K562 (cell line): ENCODE data around the gene BTBD2. TPM values are rescaled to one million over a fixed set of nuclear protein-coding genes. Genes with fewer than 3 reads are reported as not detected.

Source experiments
- ATAC-seq: fragments of 200-7000 bp; cut with Tn5 transposase; 3 replicates; pipeline ENCODE4 v1.9.1; 2020; ENCODE audit warnings: moderate library complexity
- BruUV-seq: library from RNA; stranded (reverse); fragments of 400-500 nt; replicated peaks from 2 replicates; lab custom pipeline; 2021; lab: Mats Ljungman, UMichigan
- CTCF ChIA-PET: fragments of 300-600 bp; formaldehyde crosslinking; extraction: SDS; loops from one replicate; lab custom pipeline; 2021; ENCODE audit warnings: low intra/inter-chr PET ratio; lab: Yijun Ruan, JAX
- POLR2A ChIA-PET: fragments of 300-600, 350-650 bp; sonication (Branson Sonifier 250); formaldehyde crosslinking; extraction: SDS; loops from one replicate; lab custom pipeline; 2021; ENCODE audit warnings: antibody characterized with exemption, inconsistent platforms; lab: Yijun Ruan, JAX
- DNase-seq, 4 experiments: peaks; one replicate each; pipeline versions ENCODE4 v3.0.0 to v3.0.0-alpha.2; 2011 to 2018; ENCODE audit warnings: low spot score in 3 of 4, mixed read lengths in 3 of 4; ENCODE audit errors: extremely low read depth in 1 of 4
- FAIRE-seq: peaks from 2 replicates; lab custom pipeline; 2011; peaks lifted over from hg19 to GRCh38; lab: Jason Lieb, UNC
- H2AFZ ChIP-seq: 2 replicates; pipeline ENCODE4 v1.6.0; 2011; ENCODE audit warnings: low read depth, low read length, control low read depth, inconsistent platforms
- H3K27ac ChIP-seq: fragments of 200-600 bp; 3 replicates; pipeline ENCODE4 v1.8.0; 2011; ENCODE audit warnings: low read depth, mild to moderate bottlenecking, control low read depth, inconsistent platforms, low read length, moderate library complexity, mixed read lengths; ENCODE audit errors: extremely low read depth
- H3K27me3 ChIP-seq, 2 experiments: fragments of 300-600 bp in 1 of 2; 2 replicates in 1 of 2; 3 replicates in 1 of 2; pipeline versions ENCODE4 v1.6.0 to v1.8.0; 2011; ENCODE audit warnings: inconsistent platforms in 2 of 2, low read length in 2 of 2, mild to moderate bottlenecking in 1 of 2, mixed read lengths in 1 of 2, moderate library complexity in 1 of 2; ENCODE audit not compliant: control insufficient read depth in 2 of 2, insufficient read depth in 2 of 2
- H3K36me3 ChIP-seq: fragments of 300-600 bp; 3 replicates; pipeline ENCODE4 v1.8.0; 2011; ENCODE audit warnings: mild to moderate bottlenecking, low read length, inconsistent platforms; ENCODE audit not compliant: control insufficient read depth, insufficient read depth
- H3K4me1 ChIP-seq, 2 experiments: fragments of 200-600 bp in 1 of 2; replicated peaks in 1 of 2; 2 replicates in 1 of 2; 3 replicates in 1 of 2; pipeline versions ENCODE4 v1.5.1 to v1.8.0; 2011; ENCODE audit warnings: inconsistent platforms in 2 of 2, low read length in 2 of 2, mild to moderate bottlenecking in 1 of 2, mixed read lengths in 1 of 2, moderate library complexity in 1 of 2; ENCODE audit not compliant: control insufficient read depth in 2 of 2, insufficient read depth in 2 of 2
- H3K4me2 ChIP-seq: 2 replicates; pipeline ENCODE4 v1.6.1; 2011; ENCODE audit warnings: low read length, control low read depth, inconsistent platforms, mixed read lengths; ENCODE audit not compliant: insufficient read depth
- H3K4me3 ChIP-seq: fragments of 200-600 bp; sonication (generic), shearing (Covaris generic); 2 replicates; pipeline ENCODE4 v1.5.1; 2016; ENCODE audit warnings: control low read depth, inconsistent platforms
- H3K79me2 ChIP-seq: fragments of 200-600 bp; 3 replicates; pipeline ENCODE4 v1.8.0; 2011; ENCODE audit warnings: low read length, inconsistent platforms; ENCODE audit not compliant: control insufficient read depth, insufficient read depth
- H3K9ac ChIP-seq, 2 experiments: 2 replicates each; pipeline versions ENCODE4 v1.6.0 to v1.6.1; 2011; ENCODE audit warnings: low read depth in 2 of 2, low read length in 2 of 2, control low read depth in 1 of 2, inconsistent platforms in 1 of 2, mild to moderate bottlenecking in 1 of 2, mixed read lengths in 1 of 2; ENCODE audit not compliant: insufficient read depth in 1 of 2
- H3K9me1 ChIP-seq: one replicate; pipeline ENCODE4 v1.6.0; 2011; ENCODE audit warnings: inconsistent platforms, mild to moderate bottlenecking, low read length, moderate library complexity; ENCODE audit not compliant: control insufficient read depth, insufficient read depth
- H3K9me3 ChIP-seq: replicated peaks from 2 replicates; pipeline ENCODE4 v1.5.1; 2011; ENCODE audit warnings: low read depth, low read length, inconsistent platforms; ENCODE audit not compliant: control insufficient read depth, insufficient read depth
- H4K20me1 ChIP-seq: replicated peaks from 2 replicates; pipeline ENCODE4 v1.6.1; 2011; ENCODE audit warnings: low read length, inconsistent platforms, mixed read lengths; ENCODE audit not compliant: control insufficient read depth, insufficient read depth
- CBX1 ChIP-seq: sonication (generic); IDR thresholded peaks from 2 replicates; pipeline ENCODE4 v1.6.1; 2016; ENCODE audit warnings: antibody characterized with exemption, low read depth, mild to moderate bottlenecking
- MYNN ChIP-seq, 2 experiments: sonication (generic); formaldehyde crosslinking in 1 of 2; IDR thresholded peaks; 2 replicates each; pipeline versions ENCODE4 v1.5.0 to v1.6.1; 2016 to 2020; ENCODE audit warnings: antibody characterized with exemption in 1 of 2, missing genetic modification reagents in 1 of 2
- PHF21A ChIP-seq: fragments of 450-650 bp; IDR thresholded peaks from 2 replicates; pipeline ENCODE4 v1.6.1; 2017; ENCODE audit warnings: low read depth, borderline replicate concordance
- POLR2G ChIP-seq: fragments of 200-400 bp; formaldehyde crosslinking; IDR thresholded peaks from 2 replicates; pipeline ENCODE4 v1.6.1; 2017; ENCODE audit warnings: low read depth, mild to moderate bottlenecking, antibody characterized with exemption, low read length, moderate library complexity
- RBFOX2 ChIP-seq: fragments of 200-400 bp; formaldehyde crosslinking; IDR thresholded peaks from 2 replicates; pipeline ENCODE4 v1.6.1; 2017; ENCODE audit warnings: low read depth, mild to moderate bottlenecking, low read length, moderate library complexity
- RERE ChIP-seq: sonication (generic); formaldehyde crosslinking; IDR thresholded peaks from 2 replicates; pipeline ENCODE4 v1.8.0; 2023; ENCODE audit warnings: missing genetic modification reagents, mild to moderate bottlenecking, borderline replicate concordance
- RFX5 ChIP-seq: IDR thresholded peaks from 2 replicates; pipeline ENCODE4 v1.6.1; 2011; ENCODE audit warnings: low read depth, mild to moderate bottlenecking, improper control_type of control experiment, low read length
- ZBTB9 ChIP-seq: fragments of 450-650 bp; formaldehyde crosslinking; IDR thresholded peaks from 2 replicates; pipeline ENCODE4 v1.4.0; 2020; ENCODE audit warnings: mild to moderate bottlenecking, moderate library complexity
- ZNF395 ChIP-seq: fragments of 200-800 bp; sonication (Bioruptor generic); IDR thresholded peaks from 2 replicates; pipeline ENCODE4 v1.6.1; 2017; ENCODE audit warnings: missing genetic modification characterization, missing compliant biosample characterization
- ZNF561 ChIP-seq: fragments of 450-650 bp; formaldehyde crosslinking; conservative IDR thresholded peaks from 2 replicates; pipeline ENCODE4 v1.4.0; 2020; ENCODE audit warnings: mild to moderate bottlenecking, moderate library complexity
- WGBS: fragments of 100-300 bp; shearing (Covaris generic); methylation state at CpG from one replicate; pipeline ENCODE4 v1.1.6; 2016; ENCODE audit warnings: low coverage, mixed read lengths; ENCODE audit not compliant: insufficient coverage; ENCODE audit errors: missing lambda C conversion rate; 5-methylcytosine and 5-hydroxymethylcytosine counted together
- in situ Hi-C: fragments of 300-500 bp; cut with MboI; formaldehyde crosslinking; loops from 4 replicates; pipeline ENCODE4 v1.15.0; 2018; ENCODE audit warnings: inconsistent platforms, mixed read lengths
- intact Hi-C: fragments of 100-400 bp; cut with micrococcal nuclease; formaldehyde crosslinking; loops from 2 replicates; pipeline ENCODE4 v1.14.2; 2022
- polyA plus RNA-seq, 8 experiments: library from polyadenylated mRNA; depleted of rRNA in 4 of 8; stranded (reverse) in 5 of 8; unstranded in 3 of 8; fragments of >200 nt; fragmentation: Nextera tagmentation in 2 of 8; fragmentation: Illumina TruSeq in 1 of 8; extraction: Ambion mirVana in 2 of 8; extraction: Trizol in 1 of 8; gene quantifications; 2 replicates each; pipeline versions ENCODE4 v1.2.1 to v1.2.3, GENCODE V29; 2011 to 2014; ENCODE audit warnings: inconsistent platforms in 1 of 8, missing spikeins in 1 of 8
- total RNA-seq, 7 experiments: library from RNA; depleted of rRNA in 6 of 7; stranded (reverse); fragments of >200 nt in 6 of 7; fragmentation: Illumina TruSeq in 2 of 7; extraction: Trizol in 2 of 7; gene quantifications; 2 replicates each; pipeline versions ENCODE4 v1.2.1 to v1.2.3, GENCODE V29; 2011 to 2021; ENCODE audit warnings: low replicate concordance in 1 of 7

Gene BTBD2
- total and polyA plus RNA-seq, 9 of the 15 experiments (the other 6 are each of a cell fraction or from before 2014, with no cell fraction given) = 0.10 to 15.6 (median 6.9) TPM

GRCh38 chr19:2054763-2055162 lies 39.2 kb upstream of the BTBD2 start:
- Histone ChIP-seq H3K27me3 (no peaks in the 10 kb centered on the region), H3K9ac (peak overlapping the region in 1 of 2 experiments; percentile 77; a peak in 2 of 4 replicates), H2AFZ (no peak overlapping the region), H3K9me3 (no peaks in the 10 kb centered on the region), H3K4me3 (no peak overlapping the region), H4K20me1 (peaks cover 8% of the 10 kb centered on the region), H3K27ac (0 out of 3 replicates have a peak overlapping the region, but pooled peaks have one; percentile 22), H3K79me2 (peaks cover 17% of the 10 kb centered on the region), H3K4me2 (no peak overlapping the region; the same call in 1 of the 2 replicates), H3K9me1 (peaks cover 4% of the 10 kb centered on the region), H3K4me1 (peaks cover 53 to 80% of the 10 kb centered on the region in 2 experiments), H3K36me3 (peaks cover 2% of the 10 kb centered on the region; the same call in 2 of the 3 replicates)
- POLR2A ChIA-PET = no interaction called here
- CTCF ChIA-PET = no interaction called here
- TF ChIP-seq RBFOX2 = 0 out of 2 replicates have a peak, but pooled peaks have one; percentile 18
- TF ChIP-seq PHF21A = no peak
- no peak for TF ChIP-seq ZBTB9 (CRISPR knock-in tag)
- TF ChIP-seq MYNN (IDR thresholded peaks at IDR 0.05) = no peak
- TF ChIP-seq MYNN (CRISPR knock-in tag; IDR thresholded peaks at IDR 0.05) = no peak
- peak; percentile 28; the same call in 1 of the 2 replicates for TF ChIP-seq POLR2G
- TF ChIP-seq ZNF395 (CRISPR knock-in tag) = no peak
- no peak for TF ChIP-seq CBX1
- no peak for TF ChIP-seq RERE (CRISPR knock-in tag)
- no peak for TF ChIP-seq RFX5
- no peak for TF ChIP-seq ZNF561 (CRISPR knock-in tag)
- FAIRE-seq (no peak), DNase-seq (no peak), ATAC-seq (no peak)
- intact Hi-C loops (no loop called here), in situ Hi-C loops (no loop called here)
- no TSS peak for BruUV-seq
- 68% methylated on average over 6 of the region's 8 CpGs for WGBS
